ENCODE results near the gene OXSR1.

Gene OXSR1

GRCh38 chr3:38164952-38165721 is at the start of gene OXSR1:
Gene OXSR1 (plus strand): TSS chr3:38165537. CDS start chr3:38165877, 340 bp downstream.
- DNase-seq = peak; percentile 99

- DNase-seq = peak; percentile 56
Observed at GRCh38 chr3:38115645-38116427, 49.5 kb upstream of the OXSR1 start.

- no peak for DNase-seq
Observed at GRCh38 chr3:38116471-38117162, 48.7 kb upstream of the OXSR1 start.

- no peak for DNase-seq
Observed at GRCh38 chr3:38117163-38117716, 48.1 kb upstream of the OXSR1 start.

- peak; percentile 84 for DNase-seq
Observed at GRCh38 chr3:38117748-38118420, 47.5 kb upstream of the OXSR1 start.

GRCh38 chr3:38118421-38119247 is 46.7 kb upstream of the OXSR1 start:
- DNase-seq = no peak

GRCh38 chr3:38119248-38119544 is 46.1 kb upstream of the OXSR1 start:
- DNase-seq = no peak

GRCh38 chr3:38119821-38120692 is 45.3 kb upstream of the OXSR1 start:
- no peak for DNase-seq

GRCh38 chr3:38120693-38121450 is 44.5 kb upstream of the OXSR1 start:
- peak; percentile 51 for DNase-seq

- peak; percentile 44 for DNase-seq
Observed at GRCh38 chr3:38121451-38121831, 43.9 kb upstream of the OXSR1 start.

GRCh38 chr3:38121832-38122461 is 43.4 kb upstream of the OXSR1 start:
- peak; percentile 49 for DNase-seq

- DNase-seq = peak; percentile 51
Observed at GRCh38 chr3:38122712-38123290, 42.5 kb upstream of the OXSR1 start.

GRCh38 chr3:38124324-38125122 is 40.8 kb upstream of the OXSR1 start:
- no peak for DNase-seq

GRCh38 chr3:38125305-38126120 is 39.8 kb upstream of the OXSR1 start:
- peak; percentile 47 for DNase-seq

GRCh38 chr3:38126121-38126892 is 39.0 kb upstream of the OXSR1 start:
- DNase-seq = peak; percentile 44

GRCh38 chr3:38127611-38128302 is 37.6 kb upstream of the OXSR1 start:
- peak; percentile 40 for DNase-seq

All from activated CD8-positive, alpha-beta memory T cell treated with anti-CD3 and anti-CD28 coated beads for 24 hours (primary cell).